GM18873 (cell line): ENCODE measurements around the gene MOB3B.
A peak's percentile ranks its signal among the peaks of the same experiment; 100 is the strongest.
"Not testable (repeated sequence)": the region's sequence is repeated elsewhere in the genome, so short reads cannot be mapped to it uniquely, and the experiment has no call there.

ENCODE experiments used
- ATAC-seq: cut with Tn5 transposase; IDR thresholded peaks from one replicate; pipeline ENCODE4 v1.9.1; 2021; ENCODE audit warnings: mild to moderate bottlenecking, moderate library complexity, moderate number of reproducible peaks; ENCODE audit not compliant: unreplicated experiment, low FRiP score

Gene MOB3B

DNA sequence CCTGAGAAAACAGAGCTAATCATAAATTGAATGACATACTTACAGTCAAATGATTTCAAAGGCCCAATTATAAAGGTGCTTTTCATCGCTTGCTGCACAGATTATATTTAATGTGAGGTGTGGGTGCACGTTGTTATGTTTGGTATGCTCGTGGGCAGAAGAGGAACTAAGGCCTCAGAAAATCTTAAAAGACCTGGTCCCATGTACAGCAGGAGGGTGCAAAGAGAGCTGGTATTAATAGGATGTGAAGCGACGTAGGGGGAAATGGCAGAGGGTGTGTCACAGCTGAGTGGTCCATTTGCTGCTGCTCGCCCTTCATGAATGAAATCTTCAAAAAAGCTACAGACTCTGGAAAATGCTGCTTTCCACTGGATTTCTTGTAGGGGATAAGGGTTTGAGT is 46.0 kb downstream of the MOB3B start:
- ATAC-seq = no peak

DNA sequence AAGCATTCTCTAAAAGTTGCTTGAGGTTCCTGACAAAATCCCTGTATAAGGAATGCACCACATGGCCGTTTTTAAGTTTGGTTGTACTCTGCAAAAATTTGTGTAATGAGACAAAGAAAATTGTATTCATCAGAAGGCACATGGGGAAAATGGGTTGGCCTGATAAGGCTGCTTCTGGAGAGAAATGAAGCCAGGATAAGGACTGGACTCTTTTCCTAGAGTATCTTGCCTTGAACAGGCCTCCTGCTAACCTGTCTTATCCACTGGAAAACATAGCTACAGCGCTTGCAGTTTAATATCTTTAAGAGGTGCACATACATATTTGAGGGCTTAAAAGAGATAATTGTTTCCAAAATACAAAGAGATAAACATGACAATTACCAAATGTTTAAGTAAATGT is 46.9 kb downstream of the MOB3B start:
- ATAC-seq = no peak

DNA sequence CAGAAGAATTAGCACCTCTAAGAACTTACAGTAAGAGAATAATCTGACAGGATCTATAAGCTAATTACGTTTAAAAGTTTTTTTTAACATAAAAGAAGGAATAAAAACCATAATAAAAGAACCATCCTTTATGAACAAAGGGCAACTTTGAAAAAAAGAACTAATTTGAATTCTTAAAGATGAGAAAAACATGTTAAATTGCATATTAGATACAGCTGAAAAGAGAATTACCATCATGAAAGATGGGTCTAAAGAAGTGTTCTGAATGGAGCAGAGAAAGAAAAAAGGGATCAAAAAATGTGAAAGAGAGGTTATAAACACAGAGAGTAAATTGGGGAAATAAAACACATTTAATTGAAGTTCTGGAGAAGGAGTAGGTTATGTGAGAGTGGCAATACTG is 51.3 kb downstream of the MOB3B start:
- no peak for ATAC-seq

DNA sequence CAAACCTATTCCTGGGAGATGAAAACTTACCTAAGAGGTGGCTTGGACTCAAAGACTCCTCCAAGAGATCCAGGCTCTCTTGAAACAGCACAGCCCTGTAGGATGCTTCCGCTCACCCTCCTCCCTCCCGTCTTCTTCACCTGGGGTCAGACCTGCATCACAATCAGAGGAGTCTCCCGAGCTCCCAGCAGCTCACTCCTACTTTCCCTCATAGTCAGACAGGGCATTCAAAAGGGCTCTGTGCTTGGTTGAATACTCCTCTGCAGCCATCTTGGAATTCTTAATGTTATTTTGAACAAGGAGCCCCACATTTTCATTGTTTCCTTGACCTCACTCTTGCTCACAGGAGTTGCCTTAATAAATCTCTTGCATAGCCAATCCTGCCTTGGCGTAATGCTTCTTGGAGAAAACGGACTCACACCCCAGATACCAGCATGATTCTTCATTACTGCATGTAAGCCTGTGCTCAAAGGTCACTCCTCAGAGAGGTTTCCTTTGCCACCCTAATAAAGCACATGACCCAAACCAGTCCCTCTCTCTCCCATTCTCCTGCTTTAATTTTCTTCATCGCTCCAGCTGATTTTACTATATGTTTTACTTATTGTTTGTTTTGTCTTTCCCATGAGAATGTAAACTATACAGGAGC is 52.6 kb downstream of the MOB3B start:
- no peak for ATAC-seq

DNA sequence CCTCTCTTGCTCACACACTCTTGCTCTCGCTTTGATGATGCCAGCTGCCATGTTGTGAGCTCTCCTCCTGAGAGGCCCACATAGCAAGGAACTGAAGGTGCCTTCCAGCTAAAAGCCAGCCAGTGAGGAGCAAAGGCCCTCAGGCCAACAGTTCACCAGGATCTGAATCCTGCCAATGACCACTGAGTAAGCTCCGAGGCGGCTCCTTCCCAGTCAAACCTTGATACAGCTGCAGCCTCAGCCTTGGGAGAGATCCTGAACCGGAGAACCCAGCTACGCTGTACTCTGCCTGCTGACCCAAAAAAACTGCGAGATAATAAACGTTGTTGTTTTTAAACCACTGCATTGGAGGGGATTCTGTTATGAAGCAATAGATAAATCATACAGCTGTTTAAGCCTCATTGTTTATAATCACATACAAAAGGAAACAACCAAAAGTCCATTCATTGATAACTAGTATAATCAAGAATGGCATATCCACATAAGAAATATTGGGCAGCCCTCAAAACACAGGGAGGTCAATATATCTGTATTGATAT is 54.5 kb downstream of the MOB3B start:
- no peak for ATAC-seq

DNA sequence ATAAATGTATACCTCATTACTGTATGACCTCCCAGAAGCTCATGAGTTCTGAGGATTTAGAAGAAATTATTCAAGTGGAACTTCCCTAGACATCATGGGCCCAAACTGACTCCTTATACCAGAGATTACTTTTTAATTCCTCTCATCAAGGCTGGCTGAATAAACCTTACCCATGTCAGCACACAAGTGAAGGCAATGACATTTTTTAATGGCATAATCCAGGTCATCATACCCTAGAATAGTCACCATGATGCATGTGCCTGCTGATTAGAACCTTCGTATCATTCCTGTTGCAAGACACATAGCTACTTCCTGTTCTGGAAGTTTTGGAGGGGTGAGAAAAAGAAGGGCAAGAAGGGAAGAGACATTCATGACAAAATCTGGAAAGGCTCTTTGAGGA is 55.3 kb downstream of the MOB3B start:
- ATAC-seq = no peak

DNA sequence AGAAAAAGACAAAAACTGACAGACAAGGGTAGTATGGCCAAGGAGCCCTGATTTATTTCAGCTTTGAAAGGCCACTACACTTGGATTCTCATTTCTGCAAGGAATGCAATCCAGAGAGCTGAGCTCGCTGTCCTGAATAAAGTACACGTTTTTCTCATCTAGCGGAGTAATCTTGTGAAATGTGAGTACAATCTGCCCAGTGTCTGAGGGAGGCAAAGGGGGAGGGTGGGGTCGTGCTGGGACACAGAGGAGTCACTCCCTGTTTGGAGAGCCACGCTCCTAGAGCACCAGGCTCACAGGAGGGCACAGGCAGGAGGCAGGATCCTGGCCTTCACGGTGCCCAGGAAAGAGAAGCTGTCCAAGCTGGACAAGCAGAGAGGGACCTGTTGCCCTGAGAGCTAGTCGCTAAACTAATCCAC is 56.5 kb downstream of the MOB3B start:
- no peak for ATAC-seq

DNA sequence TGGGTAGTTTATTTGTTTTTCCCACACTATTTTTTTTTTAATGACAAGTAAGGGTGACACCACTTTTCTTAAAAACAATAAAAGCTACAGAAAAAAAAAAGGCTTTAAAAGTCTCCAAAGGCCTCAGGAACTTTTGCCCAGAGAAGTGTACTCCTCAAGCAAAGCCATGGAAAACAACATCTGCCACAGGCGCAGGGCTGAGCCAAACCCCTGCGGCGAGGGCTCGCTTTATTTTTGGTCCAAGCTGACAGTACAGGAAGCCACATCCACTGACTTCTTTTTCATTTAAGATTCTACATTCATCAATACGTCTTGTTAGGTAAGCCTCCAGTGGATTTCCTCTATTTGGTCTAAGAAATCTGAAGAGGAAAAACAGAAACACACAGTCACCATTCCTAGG is 57.4 kb downstream of the MOB3B start:
- no peak for ATAC-seq

DNA sequence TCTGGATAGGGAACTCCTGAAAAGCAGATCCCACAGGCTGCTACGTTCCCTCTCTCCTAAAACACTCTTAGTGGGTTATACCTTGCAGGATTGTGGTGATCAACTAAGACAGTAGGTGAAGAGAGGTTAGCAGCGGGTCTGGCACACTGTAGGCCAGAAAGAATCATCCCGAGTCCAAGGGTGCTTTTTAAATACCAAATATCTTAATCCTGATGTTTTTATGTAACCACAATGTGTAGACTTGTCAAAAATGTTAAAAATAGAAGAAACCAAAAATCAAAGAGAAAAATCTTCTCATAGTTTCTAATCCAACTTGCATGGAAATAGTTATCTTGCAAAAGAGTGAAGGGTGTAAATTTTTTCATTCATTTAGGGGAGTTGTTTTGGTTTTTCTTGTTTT is 57.8 kb downstream of the MOB3B start:
- no peak for ATAC-seq

DNA sequence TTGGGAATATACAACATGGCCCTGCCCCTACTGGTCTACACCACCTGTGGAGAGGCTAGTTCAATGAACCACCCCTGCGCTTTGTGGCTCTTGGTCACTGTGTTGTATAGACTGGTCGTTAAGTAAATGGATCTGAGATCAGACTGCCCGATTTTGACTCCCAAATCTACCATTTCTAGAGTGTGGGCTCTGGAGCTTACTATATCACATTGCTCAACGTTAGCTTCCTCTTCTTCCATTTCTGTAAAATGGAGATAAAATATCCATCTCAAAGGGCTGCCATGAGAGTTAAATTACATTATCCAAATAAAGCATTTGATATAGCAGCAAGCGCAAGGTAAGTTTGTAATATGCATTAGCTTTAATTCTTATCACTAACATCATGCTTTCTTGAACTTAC is 58.2 kb downstream of the MOB3B start:
- ATAC-seq = no peak

DNA sequence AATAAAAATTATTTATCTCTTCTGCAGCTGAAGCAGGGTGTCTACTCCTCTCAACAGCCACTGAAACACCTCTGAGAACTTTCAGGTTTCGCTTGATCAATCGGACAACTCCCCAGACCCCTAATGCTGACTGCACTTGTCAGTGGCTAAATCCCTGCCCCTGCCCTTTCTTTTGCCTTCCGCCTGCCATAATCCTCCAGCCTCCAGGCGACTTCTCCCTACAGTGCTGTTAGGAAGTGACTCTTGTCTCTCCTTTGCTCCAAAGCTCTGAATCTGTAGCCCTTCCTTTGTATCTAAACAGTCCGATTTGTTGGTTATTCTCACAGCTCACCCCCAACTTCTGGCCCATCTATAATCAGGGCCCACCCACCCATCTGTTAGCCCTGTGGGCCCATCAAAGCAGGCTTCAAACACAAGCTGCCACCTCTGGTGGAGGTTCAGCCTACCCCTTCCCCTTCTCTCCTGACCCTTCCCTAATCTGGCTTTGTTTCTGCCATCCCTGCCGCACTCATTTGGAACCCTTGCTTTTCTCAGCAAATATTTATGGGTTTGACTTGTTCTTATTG is 59.2 kb downstream of the MOB3B start:
- no peak for ATAC-seq

DNA sequence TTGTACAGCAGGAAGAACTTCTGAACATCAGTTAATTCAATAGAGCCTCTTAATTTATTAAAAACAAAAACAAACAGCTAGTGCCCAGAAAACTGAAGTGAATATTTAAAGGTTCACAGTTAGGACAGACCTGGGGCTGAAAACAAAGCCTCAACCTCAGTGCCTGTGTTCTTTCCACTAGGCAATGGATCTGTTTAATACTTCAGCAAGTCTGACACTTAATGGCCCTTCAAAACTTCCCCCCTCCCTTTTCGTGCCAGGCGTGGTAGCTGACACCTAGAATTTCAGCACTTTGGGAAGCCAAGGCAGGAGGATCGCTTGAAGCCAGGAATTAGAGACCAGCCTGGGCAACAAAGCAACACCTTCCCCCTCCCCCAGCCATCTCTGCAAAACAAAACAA is 60.1 kb downstream of the MOB3B start:
- ATAC-seq = no peak

DNA sequence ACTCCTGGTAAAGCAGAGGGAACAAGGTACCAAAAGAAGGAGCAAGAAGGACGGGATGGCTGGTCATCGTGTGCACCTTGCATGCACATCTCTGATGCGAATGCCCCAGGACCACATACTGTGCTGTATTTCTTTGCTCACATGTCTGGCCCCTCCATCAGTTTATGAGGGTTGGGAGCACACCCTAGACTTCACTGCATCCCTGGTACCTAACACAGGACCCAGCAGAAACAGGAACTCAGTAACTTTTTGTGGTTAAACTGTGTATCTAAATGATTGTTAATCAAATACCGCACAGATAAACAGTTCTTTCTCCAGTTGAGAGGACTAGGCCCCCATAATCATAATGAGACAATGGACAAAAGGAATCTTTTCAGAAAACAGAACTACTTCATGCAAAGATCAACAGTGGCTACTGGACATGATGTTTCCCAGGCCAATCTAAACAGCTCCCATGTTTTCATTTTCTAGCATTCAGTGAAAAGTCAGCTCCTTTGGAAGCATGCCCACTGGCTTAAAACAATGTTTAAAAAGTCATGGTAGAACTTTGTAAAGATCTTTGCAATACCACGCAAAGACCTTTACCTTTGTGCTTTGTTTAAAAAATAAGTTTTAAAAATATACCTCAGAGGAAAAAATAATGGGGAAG is 61.0 kb downstream of the MOB3B start:
- ATAC-seq = no peak

DNA sequence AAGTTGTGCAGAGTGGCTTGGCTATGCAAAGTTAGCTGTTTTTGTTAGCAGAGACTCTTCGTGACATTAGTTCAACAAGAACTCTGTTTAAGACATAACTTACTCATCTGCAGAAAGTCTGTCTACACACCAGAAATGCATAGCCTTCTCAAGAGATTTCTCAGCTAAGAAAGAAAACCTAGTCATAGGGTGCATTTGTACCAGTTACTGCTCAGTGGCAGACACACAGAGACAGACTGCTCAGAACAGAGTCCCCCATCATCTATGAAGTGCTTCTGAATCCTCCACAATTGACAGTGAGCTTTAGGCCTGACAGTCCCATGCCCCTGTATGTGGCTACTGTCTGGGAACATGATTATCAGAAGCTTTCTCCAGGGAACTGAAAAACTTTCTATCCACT is 61.6 kb downstream of the MOB3B start:
- no peak for ATAC-seq

DNA sequence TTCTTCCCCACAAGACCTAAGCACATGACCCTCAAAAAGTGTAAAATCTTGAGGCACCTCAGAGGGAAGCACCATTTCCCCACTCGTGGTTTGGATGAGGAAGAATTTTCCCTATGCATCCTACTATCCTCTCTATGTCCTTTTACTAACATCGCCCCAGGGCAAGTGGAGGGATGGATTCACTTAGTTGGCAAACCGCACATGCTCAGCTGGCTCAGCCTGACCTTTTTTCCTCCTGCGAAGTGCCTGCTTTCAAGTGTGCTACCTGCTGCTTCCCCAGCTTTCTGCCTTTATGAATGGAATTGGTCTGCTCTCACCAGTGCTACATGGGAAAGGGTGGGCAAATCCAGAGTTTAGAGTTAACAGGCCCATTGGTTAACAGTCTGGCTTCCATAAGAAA is 62.1 kb downstream of the MOB3B start:
- ATAC-seq = no peak

DNA sequence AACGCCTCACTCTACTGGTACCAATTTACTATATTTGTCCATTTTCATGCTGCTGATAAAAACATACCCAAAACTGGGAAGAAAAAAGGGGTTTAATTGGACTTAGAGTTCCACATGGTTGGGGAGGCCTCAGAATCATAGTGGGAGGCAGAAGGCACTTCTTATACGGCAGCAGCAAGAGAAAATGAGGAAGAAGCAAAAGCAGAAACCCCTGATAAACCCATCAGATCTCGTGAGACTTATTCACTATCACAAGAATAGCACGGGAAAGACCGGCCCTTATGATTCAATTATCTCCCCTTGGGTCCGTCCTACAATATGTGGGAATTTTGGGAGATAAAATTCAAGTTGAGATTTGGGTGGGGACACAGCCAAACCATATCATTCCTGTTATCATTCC is 63.1 kb downstream of the MOB3B start:
- not testable (repeated sequence) for ATAC-seq

DNA sequence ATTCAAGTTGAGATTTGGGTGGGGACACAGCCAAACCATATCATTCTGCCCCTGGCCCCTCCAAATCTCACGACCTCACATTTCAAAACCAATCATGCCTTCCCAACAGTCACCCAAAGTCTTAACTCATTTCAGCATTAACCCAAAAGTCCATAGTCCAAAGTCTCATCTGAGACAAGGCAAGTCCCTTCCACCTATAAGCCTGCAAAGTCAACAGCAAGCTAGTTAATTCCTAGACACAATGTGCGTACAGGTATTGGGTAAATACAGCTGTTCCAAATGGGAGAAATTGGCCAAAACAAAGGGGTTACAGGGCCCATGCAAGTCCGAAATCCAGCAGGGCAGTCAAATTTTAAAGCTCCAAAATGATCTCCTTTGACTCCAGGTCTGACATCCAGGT is 64.7 kb downstream of the MOB3B start:
- not testable (repeated sequence) for ATAC-seq

DNA sequence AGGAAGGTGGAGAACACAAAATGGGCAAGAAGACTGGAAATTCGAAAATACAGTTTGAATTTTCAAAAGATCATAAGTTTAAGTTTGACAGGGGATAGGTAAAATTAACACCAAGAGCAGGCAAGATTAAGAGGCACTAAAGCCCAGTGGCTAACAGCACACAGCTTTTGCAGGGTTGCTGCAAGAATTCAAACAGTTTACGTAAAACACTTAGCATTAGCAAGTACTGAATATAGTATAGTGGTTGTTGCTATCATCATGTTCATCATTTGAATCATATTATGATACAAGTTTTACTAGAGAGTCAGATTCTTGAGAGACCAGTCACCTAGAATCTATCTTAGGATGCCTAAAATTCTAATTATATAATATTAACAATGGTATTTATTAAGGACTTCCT is 66.8 kb downstream of the MOB3B start:
- no peak for ATAC-seq

DNA sequence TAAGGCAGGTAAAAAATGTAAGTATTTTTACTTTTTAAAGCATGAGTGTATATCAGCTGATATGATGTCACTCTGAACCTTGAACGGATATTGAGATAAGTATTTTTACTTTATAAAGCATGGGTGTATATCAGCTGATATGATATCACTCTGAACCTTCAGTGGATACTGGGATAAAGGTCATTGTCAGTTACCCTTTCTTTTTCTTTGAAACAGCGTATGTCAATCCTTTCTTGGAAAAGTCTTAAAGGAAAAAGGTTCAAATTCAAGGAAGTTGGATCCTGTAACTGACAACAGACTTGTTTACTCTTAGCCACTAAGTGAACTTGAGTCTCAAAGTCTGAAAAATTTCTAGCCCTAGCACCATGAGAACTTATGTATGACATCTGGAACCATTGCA is 67.2 kb downstream of the MOB3B start:
- no peak for ATAC-seq

DNA sequence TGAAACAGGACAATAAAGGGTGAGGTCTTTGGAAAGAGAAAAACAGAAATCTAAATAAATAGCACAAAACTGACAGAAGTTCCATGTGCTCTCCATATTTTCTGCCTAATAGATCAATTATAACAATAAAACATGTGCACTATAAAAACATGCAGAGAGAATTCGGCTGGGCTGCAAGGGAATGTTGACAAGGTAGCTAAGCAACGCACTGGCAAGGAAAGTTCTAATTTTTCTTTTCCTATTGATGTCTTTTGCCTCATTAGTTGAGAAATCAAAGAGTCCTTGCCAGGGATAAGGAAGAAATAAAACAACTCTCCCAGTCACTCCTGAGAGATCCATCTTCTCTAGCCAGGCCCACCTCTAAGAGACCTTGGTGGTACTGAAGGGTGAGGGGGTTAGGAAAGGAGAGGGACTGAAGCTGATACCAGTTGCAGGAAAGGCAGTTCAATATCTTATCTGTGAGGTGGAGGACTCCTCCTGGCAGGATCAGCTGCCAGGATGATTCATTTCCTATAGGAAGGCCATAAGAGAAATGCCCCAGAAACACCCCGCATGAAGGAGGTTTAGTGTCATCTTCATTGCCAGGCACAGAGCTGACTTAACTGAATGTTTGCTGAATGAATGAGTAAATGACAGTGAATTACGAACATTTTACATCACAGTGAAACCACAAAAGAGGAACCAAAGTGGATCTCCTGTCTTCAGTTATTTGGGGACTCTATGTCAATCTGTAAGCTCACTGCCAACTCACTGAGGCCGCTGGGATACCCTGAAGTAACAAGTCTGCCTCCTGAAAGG is 69.2 kb downstream of the MOB3B start:
- peak; percentile 85 for ATAC-seq

DNA sequence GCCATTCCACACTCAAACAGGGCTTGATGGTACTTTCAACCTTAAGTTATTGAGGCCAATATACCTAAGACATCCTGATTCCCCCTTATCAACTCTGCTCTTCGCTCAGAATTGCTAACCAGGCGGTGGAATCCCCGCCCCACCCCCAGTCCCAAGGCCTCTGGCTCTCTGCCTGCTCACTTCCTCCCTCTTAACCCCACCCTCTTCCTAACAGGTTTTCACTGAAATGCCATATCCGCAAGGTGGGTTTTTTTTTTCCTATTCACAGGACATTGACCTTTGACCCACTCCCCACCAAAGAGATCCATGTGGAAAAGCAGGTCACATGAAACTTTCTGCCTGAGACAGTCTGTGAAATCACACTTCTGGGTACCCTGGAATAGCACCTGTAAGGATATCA is 72.2 kb downstream of the MOB3B start:
- ATAC-seq = no peak
